Skeletal muscle cell (primary cell): Measurements from ENCODE around the gene XIRP2.

Source experiments
- DNase-seq: peaks from one replicate; pipeline ENCODE4 v3.0.0-alpha.2; 2010; ENCODE audit warnings: low read depth
- H3K4me3 ChIP-seq: 2 replicates; pipeline ENCODE4 v1.5.1; 2011; ENCODE audit warnings: low read depth, mild to moderate bottlenecking, control low read depth, low read length, moderate library complexity

Gene XIRP2

DNA sequence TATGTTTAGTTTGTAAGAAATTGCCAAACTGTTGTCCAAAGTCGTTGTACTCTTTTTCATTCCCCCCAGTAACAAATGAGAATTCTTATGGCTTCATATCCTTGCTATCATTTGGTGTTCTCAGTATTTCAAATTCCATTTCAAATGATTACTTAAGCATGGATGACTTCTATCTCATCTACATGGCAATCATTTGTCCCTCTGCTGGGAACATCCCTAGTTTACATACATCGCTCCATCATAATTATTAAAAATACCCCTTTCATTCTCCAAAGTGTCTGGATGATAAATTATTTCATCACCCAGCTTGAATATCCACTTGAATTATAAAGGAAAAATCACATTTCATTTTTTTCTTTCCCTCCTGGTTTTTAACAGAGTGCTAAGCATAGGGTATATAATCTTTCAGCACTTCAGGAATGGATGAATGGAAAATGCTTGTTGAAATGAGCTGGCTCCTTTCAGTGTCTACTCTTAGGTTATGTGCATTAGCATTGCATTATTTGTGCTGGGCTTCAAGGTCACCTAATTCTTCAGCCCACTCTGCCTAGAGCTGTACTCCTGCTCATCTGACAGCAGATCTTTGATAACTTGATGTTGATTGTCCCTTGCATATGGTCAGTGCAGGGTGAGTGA, 33.1 kb downstream of the XIRP2 start:
- no peak for DNase-seq
- H3K4me3 ChIP-seq = no peak overlapping the region

DNA sequence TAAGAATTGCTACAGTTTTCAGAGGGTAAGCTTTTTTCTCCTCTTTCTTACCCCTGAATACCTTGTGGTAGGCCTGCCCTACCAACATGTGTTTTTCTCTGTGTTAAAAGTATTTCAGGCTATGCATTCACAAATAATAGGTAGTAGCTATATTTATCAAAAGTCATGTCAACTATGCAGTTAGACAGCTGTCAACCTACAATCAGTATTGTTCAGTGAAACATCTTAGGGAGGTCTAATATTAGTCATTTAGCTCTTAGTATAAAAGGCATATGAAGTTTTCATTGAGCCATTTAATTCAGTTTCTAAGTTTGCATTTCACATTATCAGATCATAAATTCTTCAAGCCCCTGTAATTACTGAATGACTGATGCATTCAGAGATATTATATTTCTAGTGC, 36.7 kb downstream of the XIRP2 start:
- no peak overlapping the region for H3K4me3 ChIP-seq
- no peak for DNase-seq

DNA sequence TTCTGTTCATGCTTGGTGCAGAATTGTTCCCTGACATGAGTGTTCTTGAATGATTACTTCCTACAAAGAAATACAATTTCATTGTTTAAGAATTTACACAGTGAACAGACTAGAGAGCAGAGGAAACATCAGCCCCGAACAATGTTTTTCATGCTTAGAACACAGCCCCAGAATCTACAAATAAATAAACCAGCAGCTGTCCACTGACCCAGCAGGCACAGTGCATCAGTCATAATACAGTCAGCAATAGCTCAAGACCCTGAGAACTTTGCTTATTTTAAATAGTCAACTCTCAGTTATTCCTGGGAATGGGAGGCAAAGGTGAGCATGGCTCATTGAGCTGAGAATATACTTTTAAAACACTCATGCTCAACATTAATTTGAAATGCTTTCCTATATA, 38.4 kb downstream of the XIRP2 start:
- H3K4me3 ChIP-seq = no peak overlapping the region
- no peak for DNase-seq

DNA sequence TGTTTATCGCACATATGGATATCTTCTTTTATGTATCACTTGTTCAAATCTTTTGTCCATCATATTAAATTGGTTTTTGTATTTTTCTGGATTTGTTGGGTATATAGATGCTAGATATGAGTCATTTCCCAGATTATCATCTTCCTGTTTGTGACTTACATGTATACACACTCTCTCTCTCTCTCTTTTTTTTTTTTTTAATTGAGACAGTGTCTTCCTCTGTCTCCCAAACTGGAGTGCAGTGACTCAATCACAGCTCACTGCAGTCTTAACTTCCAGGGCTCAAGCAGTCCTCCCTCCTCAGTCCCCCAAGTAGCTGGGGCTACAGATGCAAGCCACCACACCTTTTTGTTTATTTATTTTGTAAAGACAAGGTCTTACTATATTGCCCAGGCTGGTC, 43.8 kb downstream of the XIRP2 start:
- DNase-seq = no peak
- no peak overlapping the region for H3K4me3 ChIP-seq

DNA sequence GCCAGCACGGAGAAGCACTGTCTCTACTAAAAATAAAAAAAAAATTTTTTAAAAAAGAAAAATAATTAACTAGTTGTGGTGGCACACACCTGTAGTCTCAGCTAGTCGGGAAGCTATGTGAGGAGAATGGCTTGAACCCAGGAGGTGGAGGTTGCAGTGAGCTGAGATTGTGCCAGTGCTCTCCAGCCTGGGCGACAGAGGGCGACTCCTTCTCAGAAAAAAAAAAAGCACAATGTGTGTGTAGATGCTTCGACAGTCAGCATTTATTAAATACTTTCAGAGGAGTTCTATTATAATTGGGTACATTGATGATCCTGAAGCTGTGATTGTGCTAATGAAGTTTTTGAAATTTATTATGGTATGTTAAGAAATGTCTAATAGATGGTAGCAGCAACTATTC, 46.5 kb downstream of the XIRP2 start:
- DNase-seq = no peak
- H3K4me3 ChIP-seq = no peak overlapping the region

DNA sequence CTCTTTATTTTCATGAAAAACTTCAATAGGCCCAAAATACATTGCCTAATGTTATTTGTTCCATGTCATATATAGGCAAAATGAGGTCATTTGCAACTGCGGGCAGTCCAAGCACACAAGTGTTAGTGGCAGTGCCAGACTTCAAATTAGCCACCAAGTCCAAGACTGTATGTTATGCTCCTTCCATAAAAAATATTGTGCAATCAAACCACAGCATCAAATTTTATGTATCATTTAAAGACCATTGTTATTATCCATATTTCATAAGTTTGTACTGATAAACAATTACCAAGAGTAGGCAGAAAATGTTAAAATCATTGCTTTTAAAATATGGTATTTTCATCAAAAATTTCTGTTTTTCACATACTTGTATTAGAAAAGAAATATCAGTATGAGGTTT, 54.1 kb downstream of the XIRP2 start:
- no peak overlapping the region for H3K4me3 ChIP-seq
- DNase-seq = no peak

DNA sequence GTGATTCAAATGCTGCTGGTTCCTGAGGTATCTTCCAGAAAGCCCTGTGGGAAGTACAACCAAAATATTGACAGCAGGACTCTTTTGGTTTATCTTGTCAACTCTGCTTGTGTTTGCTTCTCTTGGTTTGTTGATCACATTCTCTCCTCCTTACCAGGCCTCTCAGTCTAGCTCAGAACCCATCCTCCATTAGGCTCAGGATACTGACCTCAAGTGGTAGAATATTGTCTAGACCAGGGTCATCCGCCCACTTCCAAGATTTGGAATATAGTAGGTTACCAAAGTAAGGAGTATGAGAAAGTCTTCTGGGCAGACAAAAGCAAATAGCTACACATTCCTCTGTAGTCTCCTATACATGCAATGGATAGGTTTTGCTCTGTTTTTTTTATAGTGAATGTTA, 56.6 kb downstream of the XIRP2 start:
- H3K4me3 ChIP-seq = no peak overlapping the region

DNA sequence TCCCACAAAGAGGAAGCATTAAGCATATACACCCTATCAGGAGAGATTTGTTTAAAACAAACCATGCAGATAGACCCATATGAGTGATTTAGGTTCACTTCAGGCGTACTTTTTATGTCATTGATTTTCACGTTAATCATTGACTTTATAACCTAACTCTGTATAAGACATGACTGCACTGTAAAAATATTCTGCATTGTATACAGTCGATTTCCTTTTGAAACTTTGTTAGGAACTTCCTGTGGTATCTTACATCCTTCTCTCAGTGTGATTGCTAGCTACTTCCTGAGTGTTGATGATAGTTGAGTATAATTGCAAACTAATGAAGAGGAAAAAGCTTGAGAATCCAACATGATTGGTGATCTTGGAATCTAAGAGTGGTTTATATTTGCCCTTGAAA, 69.4 kb downstream of the XIRP2 start:
- DNase-seq = no peak
- H3K4me3 ChIP-seq = no peak overlapping the region

More for the DNA sequence above, 56.6 kb downstream of the XIRP2 start:
- DNase-seq = no peak

DNA sequence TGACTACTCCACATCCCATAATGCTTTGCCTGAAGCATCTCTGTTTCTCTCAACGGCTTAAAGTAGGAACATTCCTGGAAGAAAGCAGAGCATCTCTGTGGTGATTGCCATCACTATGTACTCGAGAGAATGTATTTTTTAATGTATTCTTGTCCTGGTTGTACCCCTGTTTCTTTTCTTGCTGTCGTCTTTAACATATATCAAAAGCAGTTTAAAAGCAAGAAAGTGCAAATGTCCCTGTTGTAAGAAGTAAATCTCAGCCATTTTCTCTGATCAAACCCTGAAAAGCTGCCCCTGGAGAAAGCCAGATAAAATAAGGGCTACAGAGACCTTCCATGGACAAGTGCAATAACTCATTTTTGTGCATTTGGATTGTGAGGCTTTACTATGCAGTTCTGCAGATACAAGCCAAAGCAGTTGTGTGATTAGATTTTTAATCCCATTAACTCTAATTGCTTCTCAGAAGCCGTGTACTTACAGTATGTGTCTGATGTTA, 70.8 kb downstream of the XIRP2 start:
- H3K4me3 ChIP-seq = no peak overlapping the region
- DNase-seq = no peak

DNA sequence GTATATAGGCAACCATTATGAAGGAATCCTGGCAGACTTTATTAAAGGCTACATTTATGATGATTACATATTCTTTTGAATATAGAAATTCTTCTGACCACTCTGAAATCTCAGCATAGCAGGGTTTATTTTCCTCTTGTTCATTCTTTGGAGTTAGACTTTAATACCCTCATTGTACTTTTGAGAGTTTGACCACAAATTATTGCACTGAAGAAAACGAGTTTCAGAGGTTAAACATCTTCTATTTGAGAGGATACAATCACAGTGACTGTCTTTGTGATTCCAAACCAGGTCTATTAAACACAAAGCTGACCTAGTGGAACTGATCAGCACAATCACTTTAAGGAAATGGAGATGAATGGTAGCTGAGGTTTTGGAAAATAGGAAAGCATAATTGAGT, 71.3 kb downstream of the XIRP2 start:
- H3K4me3 ChIP-seq = no peak overlapping the region
- DNase-seq = no peak

DNA sequence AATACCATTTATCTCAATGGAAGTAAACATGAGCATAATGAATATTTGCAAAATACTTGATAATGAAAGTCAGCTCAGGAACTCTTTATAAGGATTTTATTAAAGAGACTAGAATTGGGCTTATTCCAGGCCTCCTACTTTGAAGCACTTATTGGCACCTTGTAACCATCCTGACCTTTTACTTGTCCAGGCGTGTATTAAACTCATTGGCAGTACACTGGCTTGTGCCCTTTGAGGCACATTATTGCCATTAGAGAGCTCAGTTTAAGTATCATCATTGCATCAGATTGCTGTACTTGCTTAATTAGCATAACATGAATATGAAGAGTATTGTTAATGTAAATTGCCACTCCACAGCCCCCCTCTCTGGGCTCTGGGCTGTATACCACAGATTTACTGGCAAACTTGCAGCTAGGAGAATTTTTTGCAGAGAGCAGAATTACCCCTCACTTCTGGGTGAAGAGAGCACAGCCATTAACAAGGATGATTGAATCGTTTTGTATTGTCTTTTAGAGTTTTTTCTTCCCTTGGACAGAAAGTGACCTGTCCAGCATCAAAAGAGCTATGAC, 72.5 kb downstream of the XIRP2 start:
- DNase-seq = no peak
- H3K4me3 ChIP-seq = no peak overlapping the region

DNA sequence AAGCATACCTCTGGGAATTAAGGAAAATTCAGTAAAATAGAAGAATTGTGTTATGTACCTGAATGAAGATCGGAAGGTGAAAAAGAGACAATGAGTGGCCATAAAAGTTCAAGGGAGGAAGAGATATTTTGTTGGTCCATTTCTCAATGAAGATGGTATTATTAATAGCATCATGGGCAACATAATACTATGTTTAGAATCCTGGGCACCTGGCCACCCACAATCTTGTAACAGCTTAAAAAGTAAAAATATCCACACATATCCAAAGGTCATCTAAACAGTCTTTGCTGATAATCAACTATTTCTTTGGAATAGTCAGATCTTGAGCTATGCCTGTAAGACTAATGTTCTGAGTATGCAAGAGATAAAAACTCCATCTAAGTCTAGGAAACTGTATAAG, 73.7 kb downstream of the XIRP2 start:
- DNase-seq = no peak
- no peak overlapping the region for H3K4me3 ChIP-seq

DNA sequence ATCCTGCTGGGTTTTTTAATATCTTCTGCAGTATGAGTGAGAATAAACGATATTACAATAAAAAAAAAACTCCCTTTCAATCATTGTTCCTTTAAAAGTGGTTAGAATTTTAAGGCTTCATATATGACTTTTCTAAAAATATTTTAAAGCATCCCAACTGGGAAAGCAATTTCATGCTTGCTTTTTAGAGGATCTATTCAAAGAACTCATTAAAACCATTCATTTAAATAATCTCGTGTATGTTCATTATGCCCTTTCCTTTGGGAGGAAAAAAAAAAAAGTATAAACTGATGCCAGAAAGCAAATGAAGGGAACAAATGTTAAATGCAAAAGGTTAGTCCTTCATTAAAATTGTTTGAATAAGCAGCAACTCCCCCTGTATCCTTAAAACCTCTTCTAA, 81.2 kb downstream of the XIRP2 start:
- H3K4me3 ChIP-seq = no peak overlapping the region
- DNase-seq = no peak

DNA sequence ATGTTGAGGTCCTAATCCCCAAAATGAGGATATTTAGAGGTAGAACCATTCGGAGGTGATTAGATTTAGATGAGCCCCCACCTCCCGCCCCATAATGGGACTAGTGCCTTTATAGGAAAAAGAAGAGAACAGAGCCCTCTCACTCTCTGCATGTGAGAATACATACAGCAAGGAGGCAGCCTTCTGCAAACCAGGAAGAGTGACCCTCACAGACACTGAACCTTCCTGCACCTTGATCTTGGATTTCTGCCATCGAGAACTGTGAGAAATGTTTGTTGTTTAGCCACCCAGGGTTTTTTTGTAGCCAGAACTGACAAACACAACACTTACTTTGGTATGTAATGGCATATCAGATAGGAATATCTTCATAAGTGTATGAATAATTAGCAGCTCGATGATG, 83.7 kb downstream of the XIRP2 start:
- H3K4me3 ChIP-seq = no peak overlapping the region
- no peak for DNase-seq

DNA sequence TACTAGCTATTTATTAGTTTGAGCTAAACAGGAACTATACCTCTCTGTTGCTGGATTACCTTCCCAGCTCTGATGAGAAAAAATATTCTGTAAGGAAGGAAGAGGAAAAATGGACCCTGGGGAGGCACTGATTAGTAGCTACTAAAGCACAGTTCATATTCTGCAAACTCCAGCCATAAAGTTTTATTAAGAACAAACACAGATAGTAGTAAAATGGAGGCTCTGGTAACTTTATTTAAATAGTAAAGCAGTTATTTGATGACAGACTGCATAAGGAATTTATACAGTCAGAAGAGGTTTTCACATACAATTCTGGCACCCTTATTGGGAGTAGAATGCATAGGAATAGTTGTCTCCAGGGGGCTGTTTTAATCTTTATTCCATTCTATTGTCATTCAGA, 84.1 kb downstream of the XIRP2 start:
- no peak for DNase-seq
- no peak overlapping the region for H3K4me3 ChIP-seq

DNA sequence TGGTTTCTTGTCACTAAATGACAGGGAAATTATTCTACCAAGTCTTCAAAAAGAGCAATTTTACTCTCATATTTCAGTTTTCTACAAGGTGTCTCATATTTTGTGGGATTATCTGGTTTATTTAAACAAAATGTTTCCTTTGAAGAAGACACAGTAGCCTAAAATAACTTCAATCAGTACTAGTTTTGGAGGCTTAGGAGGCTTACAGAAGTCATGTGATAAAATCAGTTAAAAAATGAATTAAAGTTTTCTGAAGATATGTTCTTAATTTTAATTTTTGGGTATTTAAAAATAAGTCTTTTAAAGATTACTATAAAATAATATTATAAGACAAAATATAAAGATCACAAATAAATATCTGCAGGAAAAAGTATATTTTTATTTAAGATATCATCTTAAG, 95.9 kb downstream of the XIRP2 start:
- no peak for DNase-seq
- H3K4me3 ChIP-seq = no peak overlapping the region

DNA sequence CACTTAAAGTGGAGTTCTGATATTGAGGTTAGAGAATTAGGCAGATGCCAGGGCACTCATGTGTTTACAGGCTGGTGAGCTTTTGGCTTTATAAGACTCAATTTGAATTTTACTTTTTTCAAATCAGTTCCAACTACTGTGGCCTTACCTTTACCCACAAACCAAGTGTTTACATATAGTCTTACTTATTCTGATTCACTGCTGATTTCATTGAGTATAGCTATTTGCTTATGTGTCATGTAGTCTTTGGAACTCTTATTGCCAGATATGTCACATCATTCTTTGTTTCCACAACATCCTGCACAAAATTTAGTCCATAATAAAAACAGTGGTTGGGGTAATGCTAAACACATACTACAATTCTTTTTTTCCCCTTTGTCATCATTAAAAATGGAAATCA, 96.5 kb downstream of the XIRP2 start:
- DNase-seq = no peak
- no peak overlapping the region for H3K4me3 ChIP-seq

DNA sequence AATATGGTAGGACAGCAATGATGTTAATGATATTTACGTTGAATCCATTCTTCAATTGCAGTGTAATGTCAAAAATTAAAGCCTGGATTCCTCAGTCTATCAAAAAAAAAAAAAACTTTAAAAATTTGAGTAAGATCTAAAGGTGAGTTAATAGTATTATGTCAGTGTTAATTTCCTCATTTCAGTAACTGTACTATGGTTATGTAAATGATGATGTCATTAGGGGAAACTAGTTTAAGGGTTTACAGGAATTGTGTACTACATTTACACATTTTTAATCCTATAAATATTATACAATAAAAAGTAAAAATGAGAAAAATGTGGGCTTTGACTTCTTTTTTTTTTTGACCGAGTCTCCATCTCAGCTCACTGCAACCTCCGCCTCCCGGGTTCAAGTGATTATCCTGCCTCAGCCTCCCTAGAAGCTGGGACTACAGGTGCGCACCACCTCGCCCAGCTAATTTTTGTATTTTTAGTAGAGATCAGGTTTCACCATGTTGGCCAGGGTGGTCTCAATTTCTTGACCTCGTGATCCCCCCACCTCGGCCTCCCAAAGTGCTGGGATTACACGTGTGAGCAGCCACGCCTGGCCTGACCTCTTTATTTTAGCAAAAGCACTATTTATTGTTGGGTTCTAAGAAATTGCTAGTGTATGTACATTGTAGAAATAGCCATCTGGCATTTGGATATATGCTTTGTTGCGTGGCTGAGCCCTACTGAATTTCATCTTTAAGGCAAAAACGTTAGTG, 106.5 kb downstream of the XIRP2 start:
- no peak for DNase-seq
- H3K4me3 ChIP-seq = no peak overlapping the region

DNA sequence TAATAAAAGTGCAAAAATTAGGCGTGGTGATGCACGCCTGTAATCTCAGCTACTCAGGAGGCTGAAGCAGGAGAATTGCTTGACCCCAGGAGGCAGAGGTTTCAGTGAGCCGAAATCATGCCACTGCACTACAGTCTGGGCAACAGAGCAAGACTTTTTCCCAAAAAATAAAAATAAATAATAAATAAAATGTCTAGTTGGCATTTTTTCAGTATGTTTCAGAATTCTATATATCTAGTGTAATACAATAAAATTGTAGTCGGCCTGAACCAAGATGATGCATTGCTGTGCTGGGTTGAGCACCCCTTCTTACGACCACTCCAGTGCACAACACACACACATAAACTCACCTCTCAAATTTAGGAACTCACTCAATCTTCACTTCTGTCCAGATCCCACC, 108.2 kb downstream of the XIRP2 start:
- DNase-seq = no peak
- no peak overlapping the region for H3K4me3 ChIP-seq

DNA sequence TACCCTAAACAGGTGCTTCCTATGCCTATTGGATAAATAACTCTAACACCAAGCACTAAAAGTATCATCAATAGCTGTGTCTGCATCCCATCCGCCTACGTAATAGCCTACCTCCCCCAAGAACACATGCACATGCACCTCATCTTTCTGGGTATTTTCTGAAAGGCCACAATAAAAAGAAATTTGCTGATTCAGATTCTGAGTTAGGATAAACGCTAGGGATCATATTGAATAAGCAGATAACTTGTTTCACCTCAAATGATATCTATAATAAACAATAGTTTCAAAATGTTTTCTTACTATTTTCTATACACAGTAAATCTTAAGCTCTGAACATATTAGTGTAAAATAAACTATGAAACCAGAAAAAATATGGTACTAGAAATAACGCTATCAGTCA, 112.9 kb downstream of the XIRP2 start:
- no peak overlapping the region for H3K4me3 ChIP-seq
- no peak for DNase-seq

DNA sequence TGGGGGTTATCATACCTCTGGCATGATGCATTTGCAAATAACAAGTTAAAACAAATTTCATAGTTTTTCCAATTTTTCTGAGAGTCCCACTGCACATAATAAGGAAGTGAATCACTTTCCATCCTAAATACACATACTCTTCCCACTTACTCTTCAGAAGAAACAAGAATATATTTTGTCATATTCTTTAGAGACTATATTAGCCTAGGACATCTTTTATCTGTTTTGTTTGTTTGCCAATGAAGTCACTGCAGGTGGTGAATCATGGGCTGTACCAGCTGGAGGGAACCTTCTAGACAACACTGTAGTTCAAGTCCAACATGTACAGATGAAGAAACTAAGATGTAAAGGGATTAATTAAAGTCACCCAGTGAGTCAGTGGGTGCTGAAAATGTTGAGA, 116.8 kb downstream of the XIRP2 start:
- no peak overlapping the region for H3K4me3 ChIP-seq
- DNase-seq = no peak
